GM12865 (cell line): ENCODE data around the gene GNB3.
A peak's percentile ranks its signal among the peaks of the same experiment; 100 is the strongest.

Source experiments
- DNase-seq: peaks from one replicate; pipeline ENCODE4 v3.0.0; 2010; ENCODE audit warnings: low read depth
- H3K4me3 ChIP-seq: 2 replicates; pipeline ENCODE4 v1.5.1; 2011; ENCODE audit warnings: mild to moderate bottlenecking, low read depth, low read length, control low read depth
- TF ChIP-seq, protein P1 (sequence below): IDR thresholded peaks from 2 replicates; pipeline ENCODE4 v1.5.1; 2011; ENCODE audit warnings: low read length, control low read depth, low read depth, inconsistent platforms; ENCODE audit not compliant: insufficient read depth; ENCODE audit errors: missing control alignments

The GNB3 gene

GRCh38 chr12:6846316-6846869 is 5.7 kb downstream of the GNB3 start:
- TF ChIP-seq, protein P1, sequence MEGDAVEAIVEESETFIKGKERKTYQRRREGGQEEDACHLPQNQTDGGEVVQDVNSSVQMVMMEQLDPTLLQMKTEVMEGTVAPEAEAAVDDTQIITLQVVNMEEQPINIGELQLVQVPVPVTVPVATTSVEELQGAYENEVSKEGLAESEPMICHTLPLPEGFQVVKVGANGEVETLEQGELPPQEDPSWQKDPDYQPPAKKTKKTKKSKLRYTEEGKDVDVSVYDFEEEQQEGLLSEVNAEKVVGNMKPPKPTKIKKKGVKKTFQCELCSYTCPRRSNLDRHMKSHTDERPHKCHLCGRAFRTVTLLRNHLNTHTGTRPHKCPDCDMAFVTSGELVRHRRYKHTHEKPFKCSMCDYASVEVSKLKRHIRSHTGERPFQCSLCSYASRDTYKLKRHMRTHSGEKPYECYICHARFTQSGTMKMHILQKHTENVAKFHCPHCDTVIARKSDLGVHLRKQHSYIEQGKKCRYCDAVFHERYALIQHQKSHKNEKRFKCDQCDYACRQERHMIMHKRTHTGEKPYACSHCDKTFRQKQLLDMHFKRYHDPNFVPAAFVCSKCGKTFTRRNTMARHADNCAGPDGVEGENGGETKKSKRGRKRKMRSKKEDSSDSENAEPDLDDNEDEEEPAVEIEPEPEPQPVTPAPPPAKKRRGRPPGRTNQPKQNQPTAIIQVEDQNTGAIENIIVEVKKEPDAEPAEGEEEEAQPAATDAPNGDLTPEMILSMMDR, result no peak
- DNase-seq, result no peak
- H3K4me3 ChIP-seq, result no peak overlapping the region

GRCh38 chr12:6847676-6848075 is 7.0 kb downstream of the GNB3 start:
- no peak for DNase-seq
- TF ChIP-seq, protein P1, result no peak
- H3K4me3 ChIP-seq, result no peak overlapping the region

DNA sequence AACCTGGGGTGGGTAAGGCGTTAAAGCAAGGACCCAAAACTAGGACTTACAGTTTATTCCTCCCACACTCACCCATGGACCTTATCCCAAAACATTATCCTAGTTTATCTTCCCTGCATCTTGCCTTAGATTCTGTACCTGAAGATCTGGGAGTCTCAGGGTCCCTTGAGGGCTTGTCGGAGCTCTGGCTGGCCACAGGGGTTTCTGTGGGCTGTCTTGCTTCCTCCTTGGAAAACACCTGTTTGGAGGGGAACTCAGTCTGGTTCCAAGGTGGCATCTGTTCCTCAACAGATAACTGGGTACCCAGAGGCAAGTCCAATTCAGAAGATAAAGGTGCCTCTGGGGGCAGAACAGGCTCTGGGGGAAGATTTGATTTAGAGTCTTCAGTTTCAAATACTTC is 8.7 kb downstream of the GNB3 start:
- H3K4me3 ChIP-seq, result peak overlapping the region; percentile 73
- TF ChIP-seq, protein P1, result no peak
- peak; percentile 51 for DNase-seq

DNA sequence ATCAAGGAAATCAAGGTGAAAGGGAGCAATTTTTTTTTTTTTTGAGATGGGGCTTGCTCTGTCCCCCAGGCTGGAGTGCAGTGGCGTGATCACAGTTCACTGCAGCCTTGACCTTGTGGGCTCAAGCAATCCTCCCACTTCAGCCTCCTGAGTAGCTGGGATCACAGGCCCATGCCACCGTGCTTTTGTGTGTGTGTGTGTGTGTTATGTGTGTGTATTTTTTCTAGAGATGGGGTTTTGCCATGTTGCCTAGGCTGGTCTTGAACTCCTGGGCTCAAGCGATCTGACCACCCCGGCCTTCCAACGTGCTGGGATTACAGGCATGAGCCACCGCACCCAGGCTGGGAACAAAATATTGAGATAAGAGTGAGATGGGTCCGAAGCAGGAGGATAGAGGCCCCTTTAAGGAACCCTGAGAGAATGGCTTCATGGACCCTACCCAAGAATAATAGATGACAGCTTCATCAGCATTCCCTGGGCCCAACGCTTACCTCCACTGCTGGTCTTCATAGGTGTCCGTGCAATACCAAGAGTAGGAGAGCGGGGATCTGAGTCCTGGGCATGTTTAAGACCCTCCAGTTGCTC is 9.3 kb downstream of the GNB3 start:
- DNase-seq, result no peak
- peak overlapping the region; percentile 73 for H3K4me3 ChIP-seq
- TF ChIP-seq, protein P1, result no peak

DNA sequence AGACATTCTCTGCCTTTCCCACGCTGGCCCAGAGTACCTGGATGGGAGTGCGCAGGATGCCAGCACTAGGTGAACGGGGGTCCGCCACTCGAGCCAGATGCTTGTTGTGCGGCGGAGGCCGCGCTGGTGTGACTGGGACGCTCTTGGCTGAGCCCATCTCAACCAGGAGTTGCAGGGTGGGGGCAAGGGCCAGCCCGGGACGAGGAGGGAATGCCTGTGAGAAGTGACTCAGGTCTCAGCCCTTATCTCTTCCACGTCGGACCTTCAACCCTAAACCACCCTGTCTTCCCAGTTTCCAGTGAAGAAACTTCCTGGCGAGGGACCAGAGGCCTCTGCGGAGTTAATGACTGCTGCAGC is 10.0 kb downstream of the GNB3 start:
- no peak for DNase-seq
- TF ChIP-seq, protein P1, result no peak
- peak overlapping the region; percentile 73 for H3K4me3 ChIP-seq

- H3K4me3 ChIP-seq, result peak within 1 kb of the TSS; percentile 73
- TF ChIP-seq, protein P1, result no peak
- DNase-seq, result peak; percentile 99
Measured at GRCh38 chr12:6851153-6851920, 10.6 kb downstream of the GNB3 start, which contains the start of gene CDCA3. Gene CDCA3 (minus strand): TSS chr12:6851286. CDS start chr12:6850952, 334 bp downstream.
